ENCODE data around the gene ADGRG6.
A peak's percentile ranks its signal among the peaks of the same experiment; 100 is the strongest.
"Not testable (repeated sequence)": the region's sequence is repeated elsewhere in the genome, so short reads cannot be mapped to it uniquely, and the experiment has no call there.

ADGRG6 gene

DNA sequence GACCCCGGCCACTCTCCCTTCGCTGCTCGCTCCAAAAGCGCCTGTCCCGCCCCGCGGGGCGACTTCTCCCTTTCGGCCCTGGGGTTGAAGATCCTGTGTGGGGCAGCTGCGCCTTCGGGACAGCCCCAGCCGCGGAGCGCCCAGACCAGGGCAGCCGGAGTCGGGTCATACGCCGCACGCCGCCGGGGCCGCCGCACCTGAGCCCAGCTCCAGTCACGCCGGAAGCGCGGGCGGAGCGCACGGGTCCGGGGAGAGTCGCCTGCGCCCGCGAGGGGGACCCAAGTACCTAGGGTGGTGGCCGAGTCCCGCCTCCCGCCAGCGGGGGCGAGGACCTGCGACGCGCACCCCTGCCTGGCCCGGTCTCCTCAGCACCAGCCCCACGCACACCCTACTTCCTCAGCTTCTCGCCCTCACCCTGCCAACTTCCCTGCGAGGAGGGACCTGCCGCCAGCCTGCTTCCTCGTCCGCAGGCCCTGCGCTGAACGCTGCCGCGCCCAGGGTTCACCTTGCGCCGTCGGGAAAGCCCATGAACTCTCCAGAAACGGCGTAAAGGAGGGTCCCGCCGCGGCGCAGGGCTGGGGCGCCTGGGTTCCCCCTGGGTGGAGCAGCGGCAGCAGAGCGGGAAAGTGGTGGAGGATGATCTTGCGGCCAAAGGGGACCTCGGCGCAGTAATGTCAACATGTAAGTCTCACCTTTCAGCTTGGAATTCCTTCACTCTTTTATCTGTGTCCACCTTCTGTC lies at the start of gene ADGRG6:
TSS of gene ADGRG6 (plus strand) at position 357 of the 741 bp plus-strand sequence. CDS start at position 680, 323 bp downstream.
- peak; percentile 37 for DNase-seq

DNA sequence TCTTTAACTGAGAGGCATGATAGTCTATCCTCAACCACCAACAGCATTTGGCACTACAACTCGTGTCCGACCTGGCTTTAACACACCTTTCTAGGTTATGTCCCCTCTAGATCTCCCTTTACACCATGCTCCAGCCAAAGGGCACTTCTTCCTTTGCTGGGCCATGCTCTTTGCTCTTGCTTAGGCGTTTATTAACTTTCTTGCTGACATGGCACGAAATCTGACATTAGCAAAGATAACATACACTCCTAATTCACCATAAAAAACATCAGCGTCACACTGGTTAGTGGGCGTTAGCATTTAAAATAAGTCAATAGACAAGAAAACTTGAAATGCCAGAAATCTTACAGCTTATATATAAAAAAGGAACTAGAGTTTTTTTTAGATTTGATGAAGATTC lies 47.3 kb upstream of the ADGRG6 start:
- DNase-seq = no peak

DNA sequence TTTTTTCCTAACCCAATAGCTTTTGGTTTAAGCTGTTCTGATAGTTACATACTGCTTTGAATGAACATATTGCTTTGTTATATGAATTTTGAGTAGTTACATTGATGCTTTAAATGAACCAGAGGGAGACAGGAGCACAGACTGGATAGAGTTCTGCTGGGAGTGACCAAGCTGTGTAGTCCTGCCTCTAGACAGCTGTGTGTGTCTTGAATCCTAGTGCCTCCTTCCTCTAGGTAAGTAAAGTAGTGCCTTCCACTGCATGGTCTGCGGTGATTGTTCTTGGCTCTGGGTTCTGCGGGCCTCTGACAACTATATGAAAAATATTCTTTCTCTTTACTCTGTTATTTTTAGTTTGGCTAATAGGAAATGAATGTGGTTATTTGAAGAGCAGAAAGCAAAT lies 46.0 kb upstream of the ADGRG6 start:
- DNase-seq = no peak

DNA sequence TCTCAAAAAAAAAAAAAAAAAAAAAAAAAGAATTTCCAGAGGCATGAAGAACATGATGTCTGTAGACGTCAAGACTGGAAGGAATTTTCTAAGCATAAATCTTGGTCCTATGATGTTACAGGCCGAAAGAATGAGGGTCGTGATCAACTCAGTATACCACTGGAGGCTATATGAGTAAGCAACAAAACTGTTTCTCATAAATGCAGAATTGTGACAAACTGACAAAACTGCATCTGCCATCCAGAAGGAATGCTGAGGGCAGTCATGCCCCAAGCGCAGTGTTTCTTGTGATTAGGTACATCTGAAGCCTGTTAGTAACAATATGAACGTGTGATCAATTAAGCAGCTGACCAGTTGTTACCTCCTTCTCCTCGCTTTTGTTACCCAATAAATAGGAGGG lies 43.5 kb upstream of the ADGRG6 start:
- DNase-seq = no peak

DNA sequence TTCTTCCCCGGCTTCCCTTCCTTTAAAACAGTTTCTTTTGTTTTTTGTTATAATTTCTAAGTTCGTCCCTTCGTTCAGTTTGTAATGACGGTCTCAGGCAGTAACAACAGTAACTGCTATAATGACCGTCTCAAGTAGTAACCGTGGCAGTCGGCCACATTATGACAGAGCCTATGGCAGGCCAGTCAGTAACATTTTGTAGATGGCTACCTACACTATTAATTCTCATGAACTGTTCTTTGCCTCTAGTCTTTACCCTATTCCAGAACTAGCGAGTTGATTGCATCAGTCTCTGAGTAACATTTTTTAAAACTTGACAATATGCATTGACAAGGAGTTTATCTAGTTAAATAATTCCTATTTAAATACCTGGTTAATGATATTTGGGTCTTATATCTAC lies 43.0 kb upstream of the ADGRG6 start:
- no peak for DNase-seq

DNA sequence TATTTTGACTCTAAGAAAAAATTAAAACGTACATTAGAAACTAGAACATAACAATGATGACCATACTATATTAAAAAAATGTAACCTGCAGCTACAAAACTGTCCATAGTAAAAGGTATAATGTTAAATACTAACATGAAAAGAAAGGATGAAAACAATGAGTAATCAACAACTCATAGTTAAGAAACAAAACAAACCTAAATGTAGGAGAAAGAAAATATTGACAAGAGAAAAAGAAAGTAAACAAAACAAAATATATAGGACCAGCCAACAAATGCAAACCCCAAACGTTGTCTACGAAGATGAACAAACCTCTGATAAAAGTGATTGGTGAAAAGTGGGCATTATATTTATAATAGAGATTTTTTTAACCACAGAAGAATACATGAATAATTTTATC lies 41.1 kb upstream of the ADGRG6 start:
- DNase-seq = no peak

DNA sequence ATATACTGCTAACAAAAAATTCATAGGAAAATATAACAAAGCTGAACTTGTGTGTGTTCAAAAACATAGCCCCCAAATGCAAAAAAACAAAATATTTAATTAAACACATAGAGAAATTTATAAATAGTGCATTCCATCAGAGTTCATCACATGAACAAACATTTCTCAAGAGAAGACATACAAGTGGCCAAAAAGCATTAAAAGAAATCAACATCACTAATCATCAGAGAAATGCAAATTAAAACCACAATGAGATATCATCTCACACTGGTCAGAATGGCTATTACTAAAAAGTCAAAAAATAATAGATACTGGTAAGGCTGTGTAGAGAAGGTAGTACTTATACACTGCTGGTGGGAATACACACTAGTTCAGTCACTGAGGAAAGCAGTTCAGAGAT lies 39.6 kb upstream of the ADGRG6 start:
- DNase-seq = no peak

DNA sequence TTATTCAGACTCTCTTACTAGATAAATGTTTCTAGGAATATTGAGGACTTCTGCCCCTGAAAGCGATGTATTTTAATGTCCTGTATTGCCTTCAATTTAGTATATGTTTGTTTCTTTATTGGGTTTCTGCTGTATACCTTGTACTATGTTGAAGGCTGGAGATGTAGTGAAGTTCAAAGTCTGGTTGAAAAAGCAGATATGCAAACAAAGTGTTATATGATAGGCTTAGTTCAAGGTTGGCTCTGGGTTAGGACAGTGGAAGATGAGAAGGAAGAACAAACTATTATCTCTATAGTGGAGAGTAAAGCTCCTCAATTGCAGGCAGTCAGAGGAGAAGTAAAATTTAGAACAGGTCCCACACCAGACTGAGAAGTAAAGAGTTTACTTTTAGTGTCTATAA lies 36.3 kb upstream of the ADGRG6 start:
- DNase-seq = no peak

DNA sequence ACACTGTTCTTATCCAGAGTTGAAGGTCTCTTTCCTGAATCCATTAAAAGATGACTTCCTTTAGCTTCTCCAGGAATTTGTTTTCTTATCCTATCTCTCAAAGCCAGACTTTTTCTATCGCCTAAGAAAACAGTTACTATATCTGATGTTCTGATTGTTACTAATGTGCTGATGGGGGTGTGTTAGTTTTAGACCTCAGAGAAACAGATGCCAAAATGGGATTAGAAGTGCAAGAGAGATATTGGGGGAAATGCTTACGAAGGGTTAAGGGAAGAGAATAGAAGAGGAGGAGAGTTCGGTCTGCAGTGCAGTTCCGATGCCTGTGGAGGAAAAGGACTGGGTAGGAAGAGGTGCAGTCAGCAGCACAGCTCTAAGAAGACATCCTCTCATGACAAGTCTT lies 35.7 kb upstream of the ADGRG6 start:
- DNase-seq = no peak

DNA sequence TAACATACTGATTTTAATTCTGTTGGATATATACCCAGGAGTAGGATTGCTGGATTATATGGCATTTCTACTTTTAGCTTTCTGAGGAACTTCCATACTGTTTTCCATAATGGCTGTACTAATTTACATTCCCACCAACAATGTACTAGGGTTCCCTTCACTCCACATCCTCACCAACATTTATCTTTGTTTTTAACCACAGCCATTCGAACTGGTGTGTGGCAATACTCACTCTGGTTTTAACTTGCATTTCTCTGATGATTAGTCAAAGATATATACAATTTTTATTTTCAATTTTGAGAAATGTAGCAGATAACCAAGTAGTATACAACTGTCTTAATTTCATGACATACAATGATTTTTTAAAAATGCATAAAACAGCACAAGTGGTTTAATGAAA lies 30.3 kb upstream of the ADGRG6 start:
- DNase-seq = no peak

DNA sequence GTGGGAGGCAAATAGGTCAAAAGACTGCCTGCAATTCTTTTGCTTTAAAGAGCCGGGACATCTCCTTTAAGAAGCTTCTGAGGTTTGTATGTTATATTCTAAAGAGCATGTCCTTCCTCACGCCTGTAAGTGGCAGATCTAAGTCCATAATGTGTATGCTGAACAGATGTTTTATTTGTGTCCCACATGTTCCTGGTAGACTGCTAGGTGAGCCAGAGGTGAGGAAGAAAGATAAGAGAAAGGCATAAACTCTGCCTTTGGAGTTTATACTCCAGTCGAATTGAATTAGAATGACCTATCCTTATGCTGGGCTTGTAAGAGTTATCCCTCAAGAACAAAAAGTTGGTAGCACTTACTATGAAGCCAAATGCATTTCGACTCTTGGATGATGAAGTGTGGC lies 27.2 kb upstream of the ADGRG6 start:
- DNase-seq = no peak

DNA sequence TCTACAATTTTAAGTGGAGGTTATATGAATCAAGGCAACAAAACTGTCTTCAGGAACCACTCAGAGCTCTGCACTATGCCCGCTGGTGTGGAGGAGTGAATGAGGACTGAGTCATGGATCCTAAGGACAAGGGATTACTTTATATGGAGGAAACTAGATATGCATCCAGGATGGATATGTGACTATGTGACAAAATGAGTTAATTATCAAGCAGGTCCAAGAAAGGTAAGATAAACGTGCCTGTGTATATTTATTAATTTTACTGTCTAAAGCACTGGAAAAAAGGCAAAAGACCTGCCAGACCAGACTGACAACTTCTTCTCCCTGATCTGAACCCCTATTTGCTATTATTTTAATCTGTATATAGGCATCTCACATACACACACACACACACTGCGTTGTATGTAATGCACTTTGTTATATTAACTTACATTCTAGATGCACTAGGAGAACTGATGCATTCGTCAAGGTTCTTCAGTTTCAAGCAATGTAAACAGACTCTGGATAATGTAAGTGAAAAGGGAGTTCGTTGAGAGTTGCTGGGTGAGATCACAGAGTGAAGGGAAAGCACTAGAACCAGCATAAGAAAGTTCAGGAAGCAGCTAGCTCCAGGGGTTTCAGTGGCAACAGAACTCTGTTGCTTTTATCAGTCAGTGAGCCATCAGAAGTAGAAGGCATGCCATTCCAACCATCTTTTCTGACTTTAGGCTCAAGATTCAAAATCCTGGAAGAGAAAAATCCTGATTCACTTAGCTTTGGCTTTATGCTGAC lies 26.4 kb upstream of the ADGRG6 start:
- no peak for DNase-seq

DNA sequence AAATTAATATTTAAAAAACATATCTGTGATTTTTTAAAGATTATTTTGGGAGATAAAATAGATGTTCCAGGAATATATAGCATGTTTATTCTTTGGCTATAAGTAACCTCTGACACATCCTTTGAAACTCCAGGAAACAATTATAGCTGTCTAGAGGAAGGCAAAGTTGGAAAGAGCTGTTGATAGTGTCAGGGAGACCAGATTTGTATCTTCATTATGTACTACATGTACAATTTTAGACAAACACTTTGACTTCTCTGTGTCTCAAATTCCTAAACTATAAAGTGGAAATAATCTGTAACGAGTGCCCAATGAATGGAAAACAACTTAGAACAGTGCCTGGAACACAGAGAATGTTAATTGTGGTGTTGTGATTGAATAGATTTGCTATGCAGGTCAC lies 25.6 kb upstream of the ADGRG6 start:
- DNase-seq = no peak

DNA sequence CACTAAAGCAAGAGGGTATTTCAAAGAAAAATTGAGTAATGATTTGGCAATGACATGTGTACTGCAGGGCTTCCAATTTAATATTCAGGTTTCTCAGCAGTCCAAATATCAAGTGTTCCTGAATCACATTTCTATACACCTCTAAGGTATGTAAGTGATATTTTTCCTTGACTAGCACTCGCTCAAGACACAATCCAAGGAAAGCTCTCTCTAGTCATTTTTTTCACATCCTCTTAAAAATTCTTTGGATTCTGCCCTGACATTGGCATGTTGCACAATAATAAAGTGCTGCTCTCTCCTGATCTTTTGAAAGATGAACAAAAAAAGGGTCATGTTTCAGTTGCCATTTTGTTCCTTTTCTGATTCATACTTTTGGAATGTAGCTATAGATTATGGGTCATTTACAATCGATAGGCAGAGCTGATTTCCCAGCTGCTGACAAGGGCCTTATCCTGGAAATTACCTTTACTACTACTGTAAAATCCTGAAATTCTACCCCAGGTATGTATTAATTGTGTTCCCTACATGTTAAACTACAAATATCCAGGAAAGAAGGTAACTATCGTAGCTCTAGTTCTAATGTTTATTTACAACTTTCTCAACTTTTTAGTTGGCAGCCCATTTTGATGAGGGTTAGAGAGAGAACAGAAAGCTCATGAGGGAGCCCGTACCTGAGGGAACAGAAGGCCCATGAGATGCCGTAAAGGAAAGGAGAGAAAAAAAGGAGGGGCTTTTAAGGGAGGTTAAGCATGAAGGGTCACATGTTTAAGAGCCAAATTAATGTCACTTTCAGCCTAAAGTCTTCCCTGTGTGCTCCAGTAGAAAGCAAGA lies 22.2 kb upstream of the ADGRG6 start:
- DNase-seq = no peak

DNA sequence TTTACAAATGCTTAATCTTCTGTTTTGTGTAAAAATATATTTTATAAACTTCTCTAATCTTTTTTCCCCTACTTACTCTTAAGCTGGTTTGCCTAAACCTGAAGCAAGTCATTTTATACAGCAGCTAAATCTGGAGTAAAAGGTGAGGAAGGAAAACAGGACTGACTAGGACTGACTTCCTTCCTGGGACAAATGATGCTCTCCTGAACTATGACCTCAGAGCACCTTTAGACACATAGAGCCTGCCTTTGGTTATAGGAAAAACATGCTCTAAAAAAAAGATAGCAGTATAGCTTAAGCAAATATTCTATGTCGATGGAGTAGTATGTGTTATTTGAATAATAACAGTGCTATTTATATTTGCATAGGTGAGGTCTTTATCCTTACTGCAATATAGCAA lies 21.5 kb upstream of the ADGRG6 start:
- no peak for DNase-seq

DNA sequence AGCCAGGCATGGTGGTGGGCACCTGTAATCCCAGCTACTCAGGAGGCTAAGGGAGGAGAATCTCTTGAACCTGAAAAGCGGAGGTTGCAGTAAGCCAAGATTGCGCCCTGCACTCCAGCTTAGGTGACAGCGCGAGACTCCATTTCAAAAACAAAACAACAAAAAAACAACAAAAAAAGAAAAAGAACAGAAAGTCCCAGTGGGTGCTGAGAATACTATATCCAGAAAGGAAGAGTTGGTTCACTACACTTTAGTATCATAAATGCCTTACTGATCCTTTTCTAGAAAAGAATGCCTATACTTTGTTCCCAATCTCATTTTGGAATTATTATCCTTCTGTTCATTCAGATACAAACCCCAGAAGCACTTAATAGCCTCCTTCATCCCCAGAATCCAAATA lies 20.9 kb upstream of the ADGRG6 start:
- DNase-seq = no peak

DNA sequence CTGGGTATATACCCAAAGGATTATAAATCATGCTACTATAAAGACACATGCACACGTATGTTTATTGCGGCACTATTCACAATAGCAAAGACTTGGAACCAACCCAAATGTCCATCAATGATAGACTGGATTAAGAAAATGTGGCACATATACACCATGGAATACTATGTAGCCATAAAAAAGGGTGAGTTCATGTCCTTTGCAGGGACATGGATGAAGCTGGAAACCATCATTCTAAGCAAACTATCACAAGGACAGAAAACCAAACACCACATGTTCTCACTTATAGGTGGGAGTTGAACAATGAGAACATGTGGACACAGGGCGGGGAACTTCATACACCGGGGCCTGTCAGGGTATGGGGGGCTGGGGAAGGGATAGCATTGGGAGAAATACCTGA lies 18.7 kb upstream of the ADGRG6 start:
- not testable (repeated sequence) for DNase-seq

DNA sequence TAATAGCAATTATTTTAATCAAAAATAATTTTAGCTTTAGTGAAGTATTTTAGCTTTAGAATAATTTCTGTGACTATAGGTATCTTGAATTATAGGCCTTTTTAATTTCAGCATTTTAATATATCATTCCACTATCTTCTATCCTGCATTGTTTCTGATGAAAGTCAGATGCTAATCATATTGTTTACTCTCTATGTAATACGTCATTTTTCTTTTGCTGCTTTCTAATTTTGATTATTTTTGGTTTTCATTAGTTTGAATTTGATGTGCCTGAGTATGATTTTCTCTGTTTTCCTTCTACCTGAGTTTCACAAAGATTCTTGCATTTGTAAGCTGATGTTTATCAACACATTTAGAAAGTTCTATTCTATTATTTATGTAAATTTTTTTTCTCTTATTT lies 17.4 kb upstream of the ADGRG6 start:
- no peak for DNase-seq

DNA sequence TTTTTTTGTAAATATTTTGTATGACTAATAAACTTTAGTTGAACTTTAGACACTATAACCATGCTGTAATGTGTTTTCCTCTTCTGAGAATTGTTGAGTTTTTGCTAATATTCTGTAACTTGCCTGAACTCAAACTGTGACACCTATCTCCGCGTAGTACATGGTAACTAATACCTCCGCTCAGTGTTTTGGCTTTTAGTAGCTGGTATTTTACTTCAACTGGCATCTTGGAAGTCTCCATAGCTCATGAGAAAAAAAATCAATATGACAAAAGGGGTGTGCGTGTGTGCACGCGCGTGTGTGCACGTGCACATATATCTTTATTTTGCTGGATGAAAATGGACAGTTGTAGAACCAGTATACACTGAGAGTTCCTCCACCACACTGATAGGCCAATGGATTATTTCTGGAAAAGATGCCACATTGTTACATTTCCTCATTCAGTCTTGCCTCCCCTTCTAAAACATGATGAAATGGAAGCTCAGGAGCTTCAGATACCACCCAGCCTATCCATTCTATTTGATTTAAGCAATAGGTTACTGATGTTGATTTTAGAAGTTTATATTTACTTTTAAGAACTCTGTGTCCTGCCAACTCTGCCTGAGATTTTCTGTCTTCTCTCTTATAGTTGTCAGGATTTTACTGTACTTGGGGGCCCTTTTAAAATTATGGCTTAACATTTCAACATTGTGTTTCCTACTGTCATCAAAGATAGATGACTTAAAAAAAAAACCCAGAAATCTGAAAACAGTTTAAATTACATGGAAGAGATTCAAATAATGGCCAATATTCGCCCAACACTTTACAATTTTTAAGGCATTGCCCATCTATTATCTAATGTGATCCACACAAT lies 16.3 kb upstream of the ADGRG6 start:
- no peak for DNase-seq

DNA sequence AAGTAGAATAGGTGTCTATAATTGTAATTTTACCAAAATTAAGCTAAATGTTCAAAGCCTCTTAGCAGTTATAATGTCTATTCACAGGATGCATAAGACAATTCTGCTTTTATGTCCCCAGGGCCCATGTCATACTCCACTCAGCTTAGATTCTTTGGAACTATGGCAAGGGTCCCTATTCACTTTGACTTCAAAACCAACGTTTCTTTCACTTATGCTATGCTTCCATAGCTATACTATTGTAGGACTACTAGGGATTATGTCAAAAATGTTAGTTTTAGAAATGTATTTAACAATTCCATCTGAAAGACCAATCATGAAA lies 15.8 kb upstream of the ADGRG6 start:
- no peak for DNase-seq

DNA sequence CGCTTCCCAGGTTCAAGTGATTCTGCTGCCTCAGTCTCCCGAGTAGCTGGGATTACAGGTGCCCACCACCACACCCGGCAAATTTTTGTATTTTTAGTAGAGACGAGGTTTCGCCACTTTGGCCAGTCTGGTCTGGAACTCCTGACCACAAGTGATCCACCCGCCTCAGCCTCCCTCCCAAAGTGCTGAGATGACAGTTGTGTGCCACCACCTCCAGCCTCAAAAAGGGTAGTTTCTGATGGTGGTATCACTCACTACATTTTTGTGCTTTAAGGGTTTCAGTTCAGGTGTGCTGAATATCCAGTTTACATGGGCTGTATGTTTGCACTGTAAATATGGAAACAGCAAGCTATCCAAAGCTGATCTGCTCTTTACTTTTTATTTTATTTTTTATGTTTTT lies 12.1 kb upstream of the ADGRG6 start:
- DNase-seq = no peak

DNA sequence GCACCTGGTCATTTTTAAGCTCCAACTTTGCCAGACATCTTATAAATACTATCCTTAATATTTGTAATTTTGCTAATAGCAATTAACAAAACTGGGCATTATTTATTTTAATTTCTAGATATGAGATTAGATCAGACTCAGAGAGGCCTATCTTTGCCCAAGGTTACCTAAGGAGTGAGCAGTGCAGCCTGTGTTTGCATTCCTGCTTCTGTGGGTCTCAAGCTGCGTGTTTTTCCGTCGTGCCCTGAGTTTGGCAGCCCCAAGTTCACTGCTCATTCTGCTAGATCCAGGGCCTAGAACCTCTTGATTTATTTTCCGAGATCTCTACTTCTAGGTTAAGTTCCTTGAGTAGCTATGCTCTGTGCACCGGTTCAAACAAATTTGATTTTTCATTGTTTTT lies 11.0 kb upstream of the ADGRG6 start:
- no peak for DNase-seq

DNA sequence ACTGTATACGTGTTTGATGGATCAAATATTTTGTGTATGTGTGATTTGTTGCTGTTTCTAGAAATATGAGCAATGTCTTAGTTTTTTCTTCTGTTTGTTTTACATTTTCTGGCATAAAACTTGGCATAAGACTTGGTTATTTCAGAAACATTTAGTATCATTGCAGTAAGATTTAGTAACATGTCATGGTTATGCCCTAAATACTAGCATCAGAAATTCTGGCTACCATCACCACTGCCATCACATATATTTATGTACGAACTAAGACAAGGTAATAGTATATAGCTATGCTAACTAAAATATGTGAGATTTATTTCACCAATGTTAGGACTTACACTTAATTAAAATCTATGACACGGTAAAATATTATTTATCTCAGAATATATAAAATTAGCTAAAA lies 10.3 kb upstream of the ADGRG6 start:
- DNase-seq = no peak

Measured in activated CD4-positive, CD25-positive, alpha-beta regulatory T cell treated with anti-CD3 and anti-CD28 coated beads, Interleukin-2, amount 50 U/mL, for 72 hours (primary cell).